ENCODE measurements around the gene MYBPH.

MYBPH gene

GRCh38 chr1:203178083-203178482, 2.5 kb upstream of the MYBPH start:
- DNase-seq, result no peak

GRCh38 chr1:203177470-203178039, 1.9 kb upstream of the MYBPH start:
- DNase-seq, result no peak

GRCh38 chr1:203177036-203177405, 1.4 kb upstream of the MYBPH start:
- DNase-seq, result no peak

DNA sequence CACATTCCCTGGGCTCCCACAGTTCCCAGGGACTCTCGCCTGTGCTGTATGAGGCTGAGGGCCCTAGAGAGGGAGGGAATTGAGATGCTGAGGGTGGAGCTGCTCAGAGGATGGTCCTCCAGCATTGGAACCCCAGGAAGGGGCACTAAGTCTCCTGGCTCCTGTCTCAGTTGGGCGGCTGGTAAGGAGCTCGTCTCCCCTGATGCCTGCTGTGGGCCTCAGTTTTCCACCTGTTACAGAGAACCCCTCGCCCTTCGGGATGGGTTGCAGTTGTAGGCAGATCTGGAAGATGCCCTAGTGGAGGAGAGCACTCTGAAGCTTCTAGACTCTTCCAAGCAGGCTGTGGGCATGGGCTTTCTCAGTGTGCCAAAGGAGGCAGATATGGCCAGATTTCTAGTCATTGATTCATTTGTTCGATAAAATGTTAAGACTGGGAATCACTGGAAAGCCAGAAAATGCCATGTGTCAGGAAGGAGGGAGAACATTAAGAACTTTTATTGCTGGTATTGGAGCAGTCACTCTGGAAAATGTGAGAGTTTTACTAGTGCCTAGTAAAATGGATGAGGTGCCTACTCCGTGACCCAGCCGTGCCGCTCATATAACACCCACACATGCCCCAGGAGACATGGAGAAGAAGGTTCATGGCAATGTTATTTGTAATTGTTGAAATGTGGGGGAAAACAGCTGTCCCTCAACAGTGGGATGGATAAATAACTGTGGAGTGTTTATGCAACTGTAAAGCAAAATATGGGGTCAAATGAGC, 828 bp upstream of the MYBPH start:
- DNase-seq, result no peak

DNA sequence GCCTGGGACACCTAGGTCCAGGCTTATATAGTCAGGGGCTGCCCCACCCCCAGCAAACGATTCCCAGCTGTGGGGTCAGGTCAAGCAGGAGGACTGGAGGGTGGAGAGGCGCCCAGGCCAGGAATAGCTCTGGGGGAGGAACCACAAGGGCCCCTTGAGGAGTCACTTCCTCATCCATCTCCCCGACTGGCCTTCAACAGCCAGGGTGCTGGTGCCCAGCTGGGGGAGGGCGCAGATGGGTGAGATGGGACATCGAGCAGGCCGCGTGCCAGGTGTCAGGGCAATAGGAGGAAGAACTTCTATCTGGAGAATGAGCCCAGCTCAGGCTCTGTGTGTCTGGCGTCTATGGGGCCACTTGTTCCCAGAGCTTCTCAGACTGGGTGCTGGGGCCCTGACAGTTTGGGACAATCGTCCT, 208 bp upstream of the MYBPH start:
- no peak for DNase-seq

GRCh38 chr1:203174324-203174985, 1.2 kb downstream of the MYBPH start:
- no peak for DNase-seq

- DNase-seq, result no peak
Observed at GRCh38 chr1:203173566-203173965, 2.1 kb downstream of the MYBPH start.

DNA sequence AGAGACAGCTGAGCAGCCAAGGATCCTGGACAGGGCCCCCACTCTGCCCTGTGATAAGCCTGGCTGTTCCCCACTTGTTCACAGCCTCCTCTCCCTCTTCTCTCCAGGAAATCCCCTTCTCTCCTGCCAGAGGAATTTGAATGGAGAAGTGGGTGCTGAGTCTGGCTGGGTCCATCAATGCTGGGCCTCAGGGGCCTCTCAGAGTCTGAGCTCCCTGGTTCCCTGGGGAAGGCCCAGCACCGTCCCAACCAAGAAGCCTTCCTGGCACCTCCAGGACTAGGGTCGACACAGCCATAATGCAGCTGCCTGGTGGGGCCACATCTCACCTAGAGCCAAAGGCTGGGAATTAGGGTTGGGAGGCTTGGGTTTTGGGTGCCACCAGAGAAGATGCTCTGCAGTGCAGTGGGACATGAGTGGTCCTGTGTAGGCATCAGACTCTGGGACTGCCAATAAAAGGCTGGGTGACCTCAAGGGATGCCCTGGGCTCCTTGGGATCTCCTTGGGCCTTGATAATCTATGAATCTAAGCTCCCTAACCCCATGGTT, 2.5 kb downstream of the MYBPH start:
- no peak for DNase-seq

- no peak for DNase-seq
Observed at GRCh38 chr1:203172184-203173010, 3.2 kb downstream of the MYBPH start.

DNA sequence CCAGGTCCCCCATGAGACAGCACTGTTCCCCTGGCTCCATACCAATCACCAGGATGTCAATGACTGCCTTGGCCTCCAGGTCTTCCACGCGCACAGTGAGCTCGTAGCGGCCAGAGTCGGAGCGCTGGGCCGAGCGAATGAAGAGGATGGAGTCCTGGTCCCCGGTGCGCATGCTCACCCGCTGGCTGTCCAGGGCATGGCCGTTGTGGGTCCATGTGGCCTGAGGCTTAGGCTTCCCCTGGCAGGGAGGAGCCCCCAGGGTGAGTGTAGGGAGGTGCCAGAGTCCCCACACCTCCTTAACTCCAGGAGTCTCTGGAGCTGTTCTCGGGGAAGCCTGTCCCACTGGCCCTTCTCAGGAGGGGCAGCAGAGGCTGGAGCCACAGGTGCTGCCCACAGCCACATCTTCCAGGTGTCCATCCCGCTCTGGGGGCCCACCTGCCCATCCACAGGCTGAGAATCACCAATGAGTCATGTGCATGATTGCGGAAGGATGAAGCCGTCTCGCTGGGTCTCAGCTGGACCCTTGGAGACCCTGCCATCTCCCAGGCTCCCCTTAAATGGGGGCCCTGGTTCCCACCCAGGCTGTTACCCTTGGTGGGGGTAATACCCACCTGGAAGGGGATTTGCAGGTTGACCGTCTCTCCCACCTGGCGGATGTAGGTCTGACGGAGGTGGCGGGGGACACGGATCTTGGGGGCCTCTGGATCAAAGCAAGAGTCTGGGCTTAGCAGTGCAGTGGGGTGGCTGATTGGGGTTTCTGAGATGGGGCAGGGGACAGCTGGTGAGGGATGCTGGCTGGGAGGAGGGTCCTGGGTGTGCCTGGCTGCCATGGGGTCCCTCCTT, 4.1 kb downstream of the MYBPH start:
- no peak for DNase-seq

DNA sequence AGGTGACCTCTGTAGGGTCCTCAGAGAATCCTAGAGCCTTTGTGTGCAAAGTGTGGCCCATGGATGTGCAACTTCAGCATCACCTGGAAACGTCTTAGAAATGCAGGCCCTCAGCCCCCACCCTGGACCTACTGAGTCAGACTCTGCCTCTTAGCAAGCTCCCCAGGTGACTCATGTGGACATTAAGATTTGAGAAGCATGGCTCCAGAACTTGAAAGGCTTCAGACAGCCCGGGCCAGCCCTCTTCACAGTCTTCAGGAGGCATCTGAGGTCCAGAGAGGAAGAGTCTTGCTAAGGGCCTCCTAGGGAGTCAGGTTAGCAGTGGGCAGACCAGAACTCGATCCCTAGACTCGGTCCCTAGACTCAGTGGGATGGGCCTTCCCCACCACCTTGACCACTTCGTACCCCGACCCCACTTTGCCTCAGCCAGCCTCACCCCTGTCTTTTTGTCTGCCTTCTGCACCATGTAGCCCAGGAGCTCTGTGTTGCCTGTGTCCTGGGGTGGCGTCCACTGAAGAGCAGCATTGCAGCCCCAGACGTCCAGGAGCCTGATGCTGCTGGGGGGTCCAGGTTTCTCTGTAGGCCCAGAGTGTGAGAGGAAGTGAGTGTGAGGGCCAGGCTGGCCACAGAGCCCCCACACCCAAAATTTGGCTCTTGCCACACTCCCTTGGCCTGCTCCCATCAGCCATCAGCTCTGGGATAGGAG, 4.8 kb downstream of the MYBPH start:
- no peak for DNase-seq

DNA sequence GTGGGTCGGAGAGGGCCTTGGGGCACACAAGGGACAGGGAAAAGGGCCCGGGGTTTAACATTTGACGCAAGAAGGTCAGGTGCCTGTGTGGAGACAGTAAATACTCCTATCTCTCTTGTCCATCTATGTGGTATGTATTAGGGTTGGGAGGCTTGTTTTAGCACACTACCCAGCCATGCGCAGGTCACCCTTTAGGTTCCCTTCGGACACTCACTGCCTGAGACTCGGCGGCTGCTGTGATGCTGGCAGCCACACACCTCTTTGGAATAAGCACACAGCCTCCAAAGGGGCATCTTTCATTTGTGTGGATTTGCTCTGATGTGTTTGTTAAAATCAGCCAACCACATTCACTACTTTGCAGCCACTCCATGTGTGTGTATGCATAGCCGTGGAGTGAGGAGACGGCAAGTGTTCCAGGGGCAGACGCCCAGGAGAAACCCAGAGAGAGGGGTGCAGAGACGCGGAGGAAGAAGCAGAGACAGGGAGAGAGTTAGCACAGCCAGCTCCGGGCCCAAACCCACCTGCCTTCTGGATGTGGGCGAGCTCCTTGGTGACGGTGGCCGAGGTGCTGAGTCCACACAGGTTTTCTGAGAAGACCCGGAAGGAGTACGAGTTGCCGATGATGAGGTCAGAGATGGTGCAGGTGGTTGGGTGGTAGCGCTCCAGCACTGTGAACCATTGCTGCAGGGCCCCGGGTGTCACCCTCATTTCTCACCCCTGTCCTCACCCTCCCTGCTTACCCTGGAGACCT, 5.7 kb downstream of the MYBPH start:
- DNase-seq, result no peak

- no peak for DNase-seq
Observed at GRCh38 chr1:203168991-203169390, 6.6 kb downstream of the MYBPH start.

- DNase-seq, result no peak
Observed at GRCh38 chr1:203168256-203168786, 7.3 kb downstream of the MYBPH start.

DNA sequence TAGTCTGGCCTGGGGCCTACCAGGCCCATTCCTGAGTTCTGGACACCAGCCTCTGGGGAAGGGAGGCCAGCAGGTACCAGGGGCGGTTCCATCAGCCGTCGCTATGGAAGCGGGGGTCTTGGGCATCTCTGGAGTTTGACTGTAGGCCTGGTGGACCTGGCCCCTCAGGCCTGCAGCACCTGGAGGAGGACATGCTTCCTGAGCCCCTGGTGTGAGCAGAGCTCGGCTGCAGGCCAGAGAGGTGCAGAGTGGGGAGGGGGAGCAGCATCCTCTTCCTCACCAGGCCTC, 7.8 kb downstream of the MYBPH start:
- no peak for DNase-seq

- no peak for DNase-seq
Observed at GRCh38 chr1:203167026-203167912, 8.4 kb downstream of the MYBPH start.

DNA sequence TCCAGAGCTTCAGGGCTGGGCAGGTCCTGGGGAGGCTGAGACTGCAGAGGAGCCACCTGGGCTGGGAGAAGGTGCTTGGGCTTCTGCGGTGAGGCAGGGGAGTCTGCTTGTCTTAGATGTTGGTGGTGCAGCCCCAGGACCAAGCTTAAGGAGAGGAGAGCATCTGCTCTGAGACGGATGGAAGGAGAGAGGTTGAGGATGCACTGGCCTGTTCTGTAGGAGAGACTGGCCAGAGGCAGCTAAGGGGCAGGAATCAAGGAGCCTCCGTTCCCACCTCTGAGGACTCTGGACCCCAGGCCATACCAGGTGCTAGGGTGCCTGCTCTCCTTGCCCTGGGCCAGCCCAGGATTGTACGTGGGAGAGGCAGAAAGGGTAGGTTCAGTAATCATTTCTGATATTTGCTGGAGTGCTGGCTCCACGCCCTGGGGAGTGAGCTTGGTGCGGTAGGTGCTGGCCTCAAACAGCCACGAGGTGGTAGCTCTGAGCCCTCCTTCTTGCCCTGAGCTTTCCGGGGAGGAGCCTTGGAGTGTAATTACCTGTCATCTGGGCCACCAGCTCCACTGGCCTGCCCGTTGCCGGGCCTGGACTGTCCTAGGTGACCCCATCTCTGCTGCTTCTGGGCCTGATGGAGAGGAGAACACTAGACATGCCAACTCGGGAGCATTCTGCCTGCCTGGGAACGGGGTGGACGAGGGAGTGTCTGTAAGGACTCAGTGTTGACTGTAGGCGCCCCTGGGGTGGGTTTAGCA, 9.3 kb downstream of the MYBPH start:
- no peak for DNase-seq

DNA sequence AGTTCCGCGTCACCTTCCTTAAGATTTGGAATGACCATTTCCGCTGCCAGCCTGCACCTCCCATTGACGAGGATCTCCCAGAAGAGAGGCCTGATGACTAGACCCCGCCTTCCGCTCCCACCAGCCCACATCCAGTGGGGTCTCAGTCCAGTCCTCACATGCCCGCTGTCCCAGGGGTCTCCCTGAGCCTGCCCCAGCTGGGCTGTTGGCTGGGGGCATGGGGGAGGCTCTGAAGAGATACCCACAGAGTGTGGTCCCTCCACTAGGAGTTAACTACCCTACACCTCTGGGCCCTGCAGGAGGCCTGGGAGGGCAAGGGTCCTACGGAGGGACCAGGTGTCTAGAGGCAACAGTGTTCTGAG, 9.8 kb downstream of the MYBPH start:
- DNase-seq, result no peak

Data from NCI-H187 treated with DMSO at 0.1 percent for 48 hours (cell line).